ENCODE data around the gene ILK.

Gene ILK

DNA sequence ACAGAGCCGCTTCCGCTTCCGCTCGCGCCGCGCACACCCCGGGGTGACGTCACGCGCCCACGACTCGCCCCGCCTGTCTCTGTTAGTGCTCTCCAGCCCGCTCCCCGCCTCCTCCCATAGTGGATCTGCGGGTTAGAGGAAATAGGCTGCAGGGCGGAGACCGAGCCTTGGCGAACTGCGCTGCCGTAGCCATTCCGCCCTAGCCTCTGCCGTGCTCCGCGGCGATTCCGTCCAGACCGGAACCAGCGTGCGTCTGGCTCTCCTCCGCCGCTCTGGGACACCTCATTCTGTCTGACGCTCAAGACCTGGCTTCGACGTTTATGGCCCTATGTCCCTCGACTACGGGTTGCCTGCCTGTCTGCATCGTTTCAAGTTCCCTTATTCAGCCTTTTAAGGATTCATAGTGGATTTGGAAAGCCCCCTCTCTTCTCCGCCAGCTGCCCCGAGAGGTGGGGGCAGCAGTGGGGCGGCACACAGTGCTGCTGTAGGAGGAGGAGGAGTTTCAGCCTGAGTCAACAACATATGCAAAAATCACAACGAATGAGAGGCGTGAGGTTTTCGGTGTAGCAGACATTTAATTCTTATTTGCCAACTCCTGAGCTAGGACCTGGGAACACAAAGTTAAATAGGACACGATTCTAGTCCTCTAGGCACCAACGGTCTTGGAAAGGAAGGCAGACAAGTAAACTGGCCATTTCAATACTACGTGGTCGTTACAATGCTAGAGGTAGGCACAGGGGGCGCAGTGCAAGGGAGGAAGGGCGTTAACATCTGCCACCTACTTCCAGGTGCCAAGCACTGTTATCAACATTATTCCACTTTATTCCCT, 8.9 kb downstream of the ILK start, which contains the start of gene TAF10:
TSS of gene TAF10 (minus strand) at position 4 of the 829 bp plus-strand sequence. CDS start 27 bp downstream, outside the sequence.
- TF ChIP-seq, protein P1, sequence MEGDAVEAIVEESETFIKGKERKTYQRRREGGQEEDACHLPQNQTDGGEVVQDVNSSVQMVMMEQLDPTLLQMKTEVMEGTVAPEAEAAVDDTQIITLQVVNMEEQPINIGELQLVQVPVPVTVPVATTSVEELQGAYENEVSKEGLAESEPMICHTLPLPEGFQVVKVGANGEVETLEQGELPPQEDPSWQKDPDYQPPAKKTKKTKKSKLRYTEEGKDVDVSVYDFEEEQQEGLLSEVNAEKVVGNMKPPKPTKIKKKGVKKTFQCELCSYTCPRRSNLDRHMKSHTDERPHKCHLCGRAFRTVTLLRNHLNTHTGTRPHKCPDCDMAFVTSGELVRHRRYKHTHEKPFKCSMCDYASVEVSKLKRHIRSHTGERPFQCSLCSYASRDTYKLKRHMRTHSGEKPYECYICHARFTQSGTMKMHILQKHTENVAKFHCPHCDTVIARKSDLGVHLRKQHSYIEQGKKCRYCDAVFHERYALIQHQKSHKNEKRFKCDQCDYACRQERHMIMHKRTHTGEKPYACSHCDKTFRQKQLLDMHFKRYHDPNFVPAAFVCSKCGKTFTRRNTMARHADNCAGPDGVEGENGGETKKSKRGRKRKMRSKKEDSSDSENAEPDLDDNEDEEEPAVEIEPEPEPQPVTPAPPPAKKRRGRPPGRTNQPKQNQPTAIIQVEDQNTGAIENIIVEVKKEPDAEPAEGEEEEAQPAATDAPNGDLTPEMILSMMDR (conservative IDR thresholded peaks at IDR 0.05) = peak; percentile 69
- TF ChIP-seq ZFX (IDR thresholded peaks at IDR 0.05) = no peak
- H3K27ac ChIP-seq = peak within 1 kb of the TSS; percentile 89

DNA sequence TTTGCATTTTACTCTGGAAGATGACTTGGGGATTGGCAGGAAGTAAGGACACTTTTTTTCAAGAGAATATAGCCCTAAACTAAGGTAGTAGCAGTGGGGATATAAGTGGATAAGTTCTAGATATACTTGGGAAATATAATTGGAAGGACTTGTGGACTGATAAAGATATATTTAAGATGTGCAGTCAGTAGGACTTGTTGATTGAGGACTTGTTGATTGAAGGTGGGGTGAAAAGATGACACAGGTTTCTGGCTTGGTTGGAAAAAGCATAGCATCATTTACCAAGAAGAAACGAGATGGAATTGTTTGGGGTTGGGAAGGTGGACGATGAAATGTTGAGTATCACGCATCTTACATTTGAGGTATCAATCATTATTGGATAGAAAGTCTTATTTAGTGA, 9.9 kb downstream of the ILK start:
- TF ChIP-seq, protein P1 (conservative IDR thresholded peaks at IDR 0.05) = no peak
- TF ChIP-seq ZFX (IDR thresholded peaks at IDR 0.05) = no peak
- peak overlapping the region; percentile 89; the same call in 1 of the 2 replicates for H3K27ac ChIP-seq

DNA sequence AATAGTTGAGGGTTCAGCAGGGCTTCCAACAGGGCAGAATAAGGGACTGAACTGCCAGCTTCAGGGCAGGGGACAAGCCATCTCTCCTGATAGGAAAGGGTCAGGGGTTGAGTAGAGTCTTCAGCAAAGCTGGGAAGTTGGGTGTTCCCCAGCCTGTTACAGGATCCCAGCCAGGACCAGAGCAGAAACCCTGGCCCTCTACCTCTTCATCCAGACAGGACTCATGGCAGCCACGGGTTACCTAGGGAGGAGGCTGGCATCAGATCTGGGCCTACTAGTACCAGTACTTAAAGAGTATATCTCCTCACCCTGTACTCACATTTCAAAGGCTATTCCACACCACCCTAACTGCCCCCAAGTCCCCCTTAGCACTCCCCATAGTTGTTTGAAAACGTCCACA, 10.9 kb downstream of the ILK start:
- TF ChIP-seq ZFX (IDR thresholded peaks at IDR 0.05) = no peak
- TF ChIP-seq, protein P1 (conservative IDR thresholded peaks at IDR 0.05) = no peak

DNA sequence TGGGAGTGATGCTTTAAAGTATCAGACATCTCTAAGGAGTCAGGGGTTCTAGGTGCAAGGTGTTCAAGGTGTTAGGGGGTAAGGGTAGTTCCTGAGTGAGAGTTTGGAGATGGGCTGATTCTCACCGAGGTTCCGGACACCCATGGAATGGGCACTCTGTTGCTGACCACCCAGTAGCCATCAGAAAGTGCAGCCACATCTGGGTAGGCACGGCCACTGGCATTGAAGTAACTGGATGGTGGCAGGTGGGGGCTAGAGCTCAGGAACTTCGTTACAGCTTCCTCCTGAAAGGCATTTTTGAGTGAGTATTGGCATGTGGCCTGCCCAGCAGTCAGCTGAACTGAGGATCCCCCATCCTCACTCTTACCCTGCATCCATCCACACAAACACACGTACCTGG, 11.5 kb downstream of the ILK start:
- TF ChIP-seq, protein P1 (conservative IDR thresholded peaks at IDR 0.05) = no peak
- no peak overlapping the region for H3K27ac ChIP-seq

More for the DNA sequence above, 10.9 kb downstream of the ILK start:
- H3K27ac ChIP-seq = no peak overlapping the region

DNA sequence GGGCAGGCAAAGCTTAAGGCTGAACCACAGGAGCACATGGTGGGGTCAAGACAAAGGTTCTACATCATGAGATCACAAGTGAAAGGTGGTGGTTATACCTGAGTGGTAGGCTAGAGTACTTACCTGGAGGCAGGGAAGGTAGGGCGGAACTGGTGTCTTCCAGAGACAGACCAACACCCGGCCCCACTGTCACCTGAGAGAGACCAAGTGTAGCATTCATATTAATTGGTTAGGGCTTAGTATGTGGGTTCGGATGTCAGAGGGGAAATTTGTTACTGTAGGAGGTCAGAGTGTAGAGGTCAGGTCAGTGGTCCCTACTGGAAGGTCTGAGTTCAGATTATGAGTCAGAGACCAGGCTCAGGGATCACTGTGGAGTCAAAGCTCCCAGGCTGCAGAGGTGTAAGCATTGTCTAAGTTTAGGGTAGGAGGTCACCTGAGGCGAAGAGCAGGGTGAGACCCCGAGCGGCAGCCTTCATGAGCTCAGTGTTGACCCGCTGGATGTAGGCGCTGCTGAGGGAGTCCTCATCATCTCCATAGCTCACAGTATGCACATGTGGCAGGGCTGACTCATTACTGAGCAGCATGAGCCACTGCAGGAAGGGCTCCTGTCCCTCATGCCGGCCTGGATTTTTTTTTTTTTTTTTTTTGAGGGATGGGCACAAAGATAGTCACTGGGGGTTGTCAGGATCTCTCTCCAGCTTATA, 12.5 kb downstream of the ILK start:
- no peak overlapping the region for H3K27ac ChIP-seq
- TF ChIP-seq ZFX (IDR thresholded peaks at IDR 0.05) = no peak
- TF ChIP-seq, protein P1 (conservative IDR thresholded peaks at IDR 0.05) = no peak

DNA sequence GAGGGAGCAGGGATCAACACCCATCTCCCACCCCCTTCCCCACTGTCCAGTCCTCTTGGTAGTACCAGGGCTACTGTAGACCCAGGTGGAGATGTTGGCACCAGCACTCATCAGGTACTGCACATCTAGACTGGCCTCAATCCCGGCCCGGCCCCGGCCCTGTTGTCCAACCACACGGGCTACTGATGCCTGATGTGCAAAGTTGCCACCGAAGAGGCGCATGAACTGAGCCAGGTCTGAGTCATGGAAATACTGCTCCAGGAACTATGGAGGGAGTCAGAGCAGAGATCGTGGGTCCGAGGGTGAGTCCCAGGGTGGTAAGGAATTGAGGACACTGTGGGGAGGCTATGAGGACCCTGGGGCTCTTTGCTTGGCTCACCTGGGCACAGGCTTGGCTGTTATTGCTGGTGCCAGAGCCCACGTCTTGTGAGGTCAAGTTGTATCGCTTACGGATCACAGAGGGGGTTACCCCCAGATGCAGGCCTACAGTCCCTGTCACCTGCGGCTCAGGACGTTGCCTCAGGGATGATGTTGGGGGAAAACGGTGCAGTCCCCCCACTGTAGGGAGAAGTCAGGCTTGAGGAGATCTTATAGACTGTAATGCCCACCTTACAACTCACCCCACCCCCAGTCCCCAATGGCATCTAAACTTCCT, 13.1 kb downstream of the ILK start:
- no peak overlapping the region for H3K27ac ChIP-seq
- TF ChIP-seq, protein P1 (conservative IDR thresholded peaks at IDR 0.05) = no peak
- TF ChIP-seq ZFX (IDR thresholded peaks at IDR 0.05) = no peak

All from C4-2B (cell line).